NT2/D1 (cell line): Measurements from ENCODE around the gene RYR3.

ENCODE experiments used
- DNase-seq: peaks from one replicate; pipeline ENCODE4 v3.0.0-alpha.2; 2011; ENCODE audit warnings: low read depth, low spot score
- H3K27me3 ChIP-seq: 2 replicates; pipeline ENCODE4 v1.6.0; 2011; ENCODE audit warnings: mild to moderate bottlenecking; ENCODE audit not compliant: insufficient read length, insufficient read depth
- H3K36me3 ChIP-seq: 2 replicates; pipeline ENCODE4 v1.6.1; 2011; ENCODE audit warnings: mild to moderate bottlenecking, low read length, mixed read lengths; ENCODE audit not compliant: insufficient read depth, insufficient read length
- H3K4me1 ChIP-seq: 2 replicates; pipeline ENCODE4 v1.5.1; 2011; ENCODE audit not compliant: insufficient read depth, insufficient read length
- H3K4me3 ChIP-seq: 2 replicates; pipeline ENCODE4 v1.5.1; 2011; ENCODE audit warnings: low read depth; ENCODE audit not compliant: insufficient read length
- H3K9ac ChIP-seq: 2 replicates; pipeline ENCODE4 v1.6.0; 2011; ENCODE audit warnings: low read depth; ENCODE audit not compliant: insufficient read length
- H3K9me3 ChIP-seq: 2 replicates; pipeline ENCODE4 v1.5.1; 2011; ENCODE audit warnings: mild to moderate bottlenecking, low read length; ENCODE audit not compliant: insufficient read depth
- SUZ12 ChIP-seq: IDR thresholded peaks from 2 replicates; pipeline ENCODE4 v1.6.1; 2011; ENCODE audit not compliant: insufficient read length, insufficient read depth; ENCODE audit errors: extremely low read depth
- YY1 ChIP-seq: IDR thresholded peaks from 2 replicates; pipeline ENCODE4 v1.6.1; 2011; ENCODE audit not compliant: insufficient read length, insufficient read depth
- ZNF274 ChIP-seq: IDR thresholded peaks from 2 replicates; pipeline ENCODE4 v1.6.1; 2011; ENCODE audit warnings: mild to moderate bottlenecking, low read depth, low read length

RYR3 gene

GRCh38 chr15:33370623-33371020 is 59.9 kb downstream of the RYR3 start:
- Histone ChIP-seq H3K4me3 (no peak overlapping the region), H3K27me3 (no peaks in the 10 kb centered on the region), H3K9ac (no peak overlapping the region), H3K36me3 (no peaks in the 10 kb centered on the region), H3K9me3 (no peaks in the 10 kb centered on the region), H3K4me1 (no peaks in the 10 kb centered on the region)
- no peak for DNase-seq
- TF ChIP-seq ZNF274 (no peak), YY1 (no peak), SUZ12 (no peak)

DNA sequence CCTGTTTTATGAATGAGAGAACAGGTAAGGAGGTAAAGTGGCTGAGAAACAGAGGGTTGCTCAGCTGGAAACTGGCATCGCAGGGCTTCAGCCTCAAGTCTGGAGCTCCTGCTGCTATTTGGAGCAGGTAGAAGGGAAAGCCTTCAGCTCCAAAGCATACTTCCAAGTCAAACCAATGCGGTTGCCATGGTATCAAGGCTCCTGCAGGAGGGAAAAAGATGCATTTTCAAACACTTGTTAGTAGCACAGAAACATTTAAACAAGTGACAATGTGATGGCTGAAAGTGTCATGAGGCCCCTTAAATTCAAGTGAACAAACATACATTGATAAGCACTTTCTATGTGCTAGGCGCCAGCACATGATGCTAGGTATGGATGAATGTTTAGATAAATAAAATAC is 60.4 kb downstream of the RYR3 start:
- H3K4me3 ChIP-seq = no peak overlapping the region

GRCh38 chr15:33374226-33374914 is 63.6 kb downstream of the RYR3 start:
- Histone ChIP-seq H3K36me3 (no peaks in the 10 kb centered on the region), H3K9me3 (no peaks in the 10 kb centered on the region), H3K4me3 (no peak overlapping the region), H3K9ac (no peak overlapping the region), H3K4me1 (no peaks in the 10 kb centered on the region), H3K27me3 (no peaks in the 10 kb centered on the region)
- no peak for DNase-seq
- TF ChIP-seq SUZ12 (no peak), ZNF274 (no peak), YY1 (no peak)

More for the DNA sequence above, 60.4 kb downstream of the RYR3 start:
- no peaks in the 10 kb centered on the region for H3K4me1 ChIP-seq
- DNase-seq = no peak
- no peaks in the 10 kb centered on the region for H3K36me3 ChIP-seq
- TF ChIP-seq ZNF274 (no peak), YY1 (no peak), SUZ12 (no peak)
- no peaks in the 10 kb centered on the region for H3K9me3 ChIP-seq
- no peaks in the 10 kb centered on the region for H3K27me3 ChIP-seq
- no peak overlapping the region for H3K9ac ChIP-seq

- Histone ChIP-seq H3K27me3 (no peaks in the 10 kb centered on the region), H3K4me1 (no peaks in the 10 kb centered on the region), H3K9ac (no peak overlapping the region), H3K36me3 (no peaks in the 10 kb centered on the region), H3K4me3 (no peak overlapping the region), H3K9me3 (no peaks in the 10 kb centered on the region)
- no peak for DNase-seq
- TF ChIP-seq YY1 = no peak
Measured at GRCh38 chr15:33375236-33375635, 64.5 kb downstream of the RYR3 start.

GRCh38 chr15:33377204-33377603 is 66.4 kb downstream of the RYR3 start:
- Histone ChIP-seq H3K4me3 (no peak overlapping the region), H3K4me1 (no peaks in the 10 kb centered on the region), H3K9ac (no peak overlapping the region), H3K36me3 (no peaks in the 10 kb centered on the region), H3K27me3 (no peaks in the 10 kb centered on the region), H3K9me3 (no peaks in the 10 kb centered on the region)
- DNase-seq = no peak
- TF ChIP-seq SUZ12 (no peak), ZNF274 (no peak), YY1 (no peak)

DNA sequence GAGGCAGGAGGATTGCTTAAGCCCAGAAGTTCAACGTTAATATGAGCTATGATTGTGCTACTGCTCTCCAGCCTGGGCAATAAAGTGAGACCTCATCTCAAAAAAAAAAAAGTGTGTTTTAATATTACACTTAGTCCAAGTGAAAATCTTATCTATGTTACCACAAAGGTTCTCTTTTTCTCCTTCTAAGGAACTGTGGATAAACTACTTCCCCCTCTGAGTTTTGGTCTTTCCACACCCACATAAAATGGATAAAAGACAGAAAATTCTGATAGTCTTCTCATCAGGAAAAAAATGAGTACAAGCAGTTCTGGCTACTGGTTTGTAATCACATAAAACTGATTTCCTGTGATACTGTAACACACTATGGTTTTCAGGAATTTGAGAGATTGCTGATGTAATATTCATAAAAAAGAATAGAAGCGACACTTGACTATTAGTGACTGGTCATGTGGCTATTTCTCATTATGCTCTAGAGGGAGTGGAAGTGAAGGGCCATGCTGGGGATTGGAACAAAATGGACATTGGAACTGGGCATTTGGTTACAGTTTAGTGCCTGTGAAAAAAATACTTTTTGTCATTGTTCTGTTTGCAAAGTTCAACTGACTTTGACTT is 68.2 kb downstream of the RYR3 start:
- no peak for TF ChIP-seq YY1
- TF ChIP-seq SUZ12 = no peak
- TF ChIP-seq ZNF274 = no peak
- H3K36me3 ChIP-seq = no peaks in the 10 kb centered on the region
- no peaks in the 10 kb centered on the region for H3K27me3 ChIP-seq
- no peak overlapping the region for H3K9ac ChIP-seq
- H3K9me3 ChIP-seq = no peaks in the 10 kb centered on the region
- H3K4me3 ChIP-seq = no peak overlapping the region
- DNase-seq = no peak
- no peaks in the 10 kb centered on the region for H3K4me1 ChIP-seq

- Histone ChIP-seq H3K9ac (no peak overlapping the region), H3K27me3 (no peaks in the 10 kb centered on the region), H3K36me3 (no peaks in the 10 kb centered on the region), H3K4me1 (no peaks in the 10 kb centered on the region), H3K4me3 (no peak overlapping the region), H3K9me3 (no peaks in the 10 kb centered on the region)
- TF ChIP-seq YY1 = no peak
- no peak for TF ChIP-seq SUZ12
- TF ChIP-seq ZNF274 = no peak
- DNase-seq = no peak
Measured at GRCh38 chr15:33380406-33380805, 69.6 kb downstream of the RYR3 start.
